Keratinocyte (primary cell): ENCODE measurements around the gene MARCHF7.

Source experiments
- EZH2 ChIP-seq: IDR thresholded peaks from one replicate; pipeline ENCODE4 v1.6.1; 2012; ENCODE audit warnings: inconsistent platforms, mild to moderate bottlenecking, low read length, moderate library complexity
- TF ChIP-seq, protein P1 (sequence below), 3 experiments: IDR thresholded peaks in 1 of 3; conservative IDR thresholded peaks in 1 of 3; optimal IDR thresholded peaks in 1 of 3; 2 replicates in 2 of 3; 3 replicates in 1 of 3; pipeline versions ENCODE3 to v1.5.1; 2011; ENCODE audit warnings: low read length in 3 of 3, mild to moderate bottlenecking in 3 of 3, moderate library complexity in 2 of 3, control low read depth in 1 of 3, inconsistent platforms in 1 of 3; ENCODE audit not compliant: insufficient read depth in 2 of 3; ENCODE audit errors: extremely low read depth in 1 of 3

DNA sequence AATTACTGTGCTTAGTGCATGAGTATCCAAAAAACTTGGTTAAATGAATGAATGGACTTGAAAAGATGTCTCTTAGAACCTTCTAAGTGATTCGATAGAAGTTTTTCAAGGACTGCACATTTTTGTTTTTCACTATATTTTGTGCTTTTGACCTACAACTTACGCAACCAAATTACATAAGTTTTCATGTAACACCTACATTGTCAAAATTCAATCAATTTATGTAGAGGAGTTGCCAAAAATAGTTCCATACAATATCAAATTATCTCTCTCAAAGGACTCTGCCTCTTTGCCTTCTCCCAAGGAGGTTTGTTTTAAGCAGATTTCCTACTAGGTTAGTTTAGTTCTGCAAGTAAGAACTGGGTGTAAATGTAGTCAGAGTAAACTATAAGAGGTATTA lies 10.3 kb downstream of the MARCHF7 start:
- TF ChIP-seq, protein P1, sequence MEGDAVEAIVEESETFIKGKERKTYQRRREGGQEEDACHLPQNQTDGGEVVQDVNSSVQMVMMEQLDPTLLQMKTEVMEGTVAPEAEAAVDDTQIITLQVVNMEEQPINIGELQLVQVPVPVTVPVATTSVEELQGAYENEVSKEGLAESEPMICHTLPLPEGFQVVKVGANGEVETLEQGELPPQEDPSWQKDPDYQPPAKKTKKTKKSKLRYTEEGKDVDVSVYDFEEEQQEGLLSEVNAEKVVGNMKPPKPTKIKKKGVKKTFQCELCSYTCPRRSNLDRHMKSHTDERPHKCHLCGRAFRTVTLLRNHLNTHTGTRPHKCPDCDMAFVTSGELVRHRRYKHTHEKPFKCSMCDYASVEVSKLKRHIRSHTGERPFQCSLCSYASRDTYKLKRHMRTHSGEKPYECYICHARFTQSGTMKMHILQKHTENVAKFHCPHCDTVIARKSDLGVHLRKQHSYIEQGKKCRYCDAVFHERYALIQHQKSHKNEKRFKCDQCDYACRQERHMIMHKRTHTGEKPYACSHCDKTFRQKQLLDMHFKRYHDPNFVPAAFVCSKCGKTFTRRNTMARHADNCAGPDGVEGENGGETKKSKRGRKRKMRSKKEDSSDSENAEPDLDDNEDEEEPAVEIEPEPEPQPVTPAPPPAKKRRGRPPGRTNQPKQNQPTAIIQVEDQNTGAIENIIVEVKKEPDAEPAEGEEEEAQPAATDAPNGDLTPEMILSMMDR (optimal IDR thresholded peaks at IDR 0.05 in 1 of 3, IDR thresholded peaks at IDR 0.05 in 1 of 3, conservative IDR thresholded peaks at IDR 0.05 in 1 of 3; ENCODE audit: extremely low read depth in 1 of 3, insufficient read depth in 2 of 3, low read length in 3 of 3) = no peak
- TF ChIP-seq EZH2 = no peak
